ENCODE data around the gene LRRC40.

Gene LRRC40

DNA sequence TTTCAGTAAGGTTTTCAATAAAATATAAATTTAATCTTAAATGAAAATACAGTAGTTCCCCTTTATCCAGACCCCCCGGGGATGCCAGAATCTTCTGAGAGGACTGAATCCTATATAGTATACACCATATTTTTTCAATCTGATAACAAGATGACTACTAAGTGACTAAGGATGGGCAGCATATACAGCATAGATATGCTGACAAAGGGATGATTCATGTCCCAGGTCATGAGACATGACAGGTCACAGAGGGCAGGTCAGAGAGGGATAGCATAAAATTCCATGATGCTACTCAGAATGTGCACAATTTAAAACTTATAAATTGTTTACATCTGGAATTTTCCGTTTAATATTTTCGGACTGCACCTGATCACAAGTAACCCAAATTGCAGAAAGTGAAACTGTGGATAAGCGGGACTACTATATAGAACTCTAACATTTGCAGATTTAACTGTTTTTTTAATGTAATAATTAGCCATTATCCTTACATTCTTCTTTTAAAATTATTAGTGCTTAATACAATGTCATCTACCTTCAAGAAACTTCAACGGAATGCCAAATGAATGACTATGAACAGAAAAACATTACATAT lies 48.8 kb downstream of the LRRC40 start:
- H3K4me3 ChIP-seq (ENCODE audit: low read depth, low read length) = no peak overlapping the region
- DNase-seq (ENCODE audit: low read depth) = no peak
- TF ChIP-seq, protein P1, sequence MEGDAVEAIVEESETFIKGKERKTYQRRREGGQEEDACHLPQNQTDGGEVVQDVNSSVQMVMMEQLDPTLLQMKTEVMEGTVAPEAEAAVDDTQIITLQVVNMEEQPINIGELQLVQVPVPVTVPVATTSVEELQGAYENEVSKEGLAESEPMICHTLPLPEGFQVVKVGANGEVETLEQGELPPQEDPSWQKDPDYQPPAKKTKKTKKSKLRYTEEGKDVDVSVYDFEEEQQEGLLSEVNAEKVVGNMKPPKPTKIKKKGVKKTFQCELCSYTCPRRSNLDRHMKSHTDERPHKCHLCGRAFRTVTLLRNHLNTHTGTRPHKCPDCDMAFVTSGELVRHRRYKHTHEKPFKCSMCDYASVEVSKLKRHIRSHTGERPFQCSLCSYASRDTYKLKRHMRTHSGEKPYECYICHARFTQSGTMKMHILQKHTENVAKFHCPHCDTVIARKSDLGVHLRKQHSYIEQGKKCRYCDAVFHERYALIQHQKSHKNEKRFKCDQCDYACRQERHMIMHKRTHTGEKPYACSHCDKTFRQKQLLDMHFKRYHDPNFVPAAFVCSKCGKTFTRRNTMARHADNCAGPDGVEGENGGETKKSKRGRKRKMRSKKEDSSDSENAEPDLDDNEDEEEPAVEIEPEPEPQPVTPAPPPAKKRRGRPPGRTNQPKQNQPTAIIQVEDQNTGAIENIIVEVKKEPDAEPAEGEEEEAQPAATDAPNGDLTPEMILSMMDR (IDR thresholded peaks at IDR 0.05; ENCODE audit: insufficient read depth, low read depth, low read length, missing control alignments) = no peak

DNA sequence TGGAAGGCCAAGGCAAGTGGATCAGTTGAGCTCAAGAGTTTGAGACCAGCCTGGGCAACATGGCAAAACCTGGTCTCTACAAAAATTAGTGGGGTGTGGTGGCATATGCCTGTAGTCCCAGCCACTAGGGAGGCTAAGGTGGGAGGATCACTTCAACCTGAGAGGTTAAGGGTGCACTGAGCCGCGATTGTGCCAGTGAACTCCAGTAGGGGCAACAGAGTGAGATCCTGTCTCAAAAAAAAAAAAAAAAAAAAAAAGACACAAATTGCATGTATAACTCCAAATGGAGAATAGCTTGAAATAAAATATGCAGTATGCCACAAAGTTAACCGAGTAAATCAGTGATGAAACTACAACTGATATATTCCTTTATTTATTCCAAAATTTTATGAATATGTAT lies 51.6 kb downstream of the LRRC40 start:
- TF ChIP-seq, protein P1 (IDR thresholded peaks at IDR 0.05; ENCODE audit: insufficient read depth, low read depth, low read length, missing control alignments) = no peak
- DNase-seq (ENCODE audit: low read depth) = no peak
- H3K4me3 ChIP-seq (ENCODE audit: low read depth, low read length) = no peak overlapping the region

- DNase-seq (ENCODE audit: low read depth) = no peak
- H3K4me3 ChIP-seq (ENCODE audit: low read depth, low read length) = no peak overlapping the region
- TF ChIP-seq, protein P1 (IDR thresholded peaks at IDR 0.05; ENCODE audit: insufficient read depth, low read depth, low read length, missing control alignments) = no peak
Measured at GRCh38 chr1:70150444-70150843, 54.9 kb downstream of the LRRC40 start.

GRCh38 chr1:70146488-70146887 lies 58.9 kb downstream of the LRRC40 start:
- TF ChIP-seq, protein P1 (IDR thresholded peaks at IDR 0.05; ENCODE audit: insufficient read depth, low read depth, low read length, missing control alignments) = no peak
- H3K4me3 ChIP-seq (ENCODE audit: low read depth, low read length) = no peak overlapping the region
- no peak for DNase-seq (ENCODE audit: low read depth)

GRCh38 chr1:70143048-70143659 lies 62.2 kb downstream of the LRRC40 start:
- DNase-seq (ENCODE audit: low read depth) = no peak
- TF ChIP-seq, protein P1 (IDR thresholded peaks at IDR 0.05; ENCODE audit: insufficient read depth, low read depth, low read length, missing control alignments) = no peak
- H3K4me3 ChIP-seq (ENCODE audit: low read depth, low read length) = no peak overlapping the region

- TF ChIP-seq, protein P1 (IDR thresholded peaks at IDR 0.05; ENCODE audit: insufficient read depth, low read depth, low read length, missing control alignments) = no peak
- no peak for DNase-seq (ENCODE audit: low read depth)
- H3K4me3 ChIP-seq (ENCODE audit: low read depth, low read length) = no peak overlapping the region
Measured at GRCh38 chr1:70142075-70142474, 63.3 kb downstream of the LRRC40 start.

- H3K4me3 ChIP-seq (ENCODE audit: low read depth, low read length) = no peak overlapping the region
- TF ChIP-seq, protein P1 (IDR thresholded peaks at IDR 0.05; ENCODE audit: insufficient read depth, low read depth, low read length, missing control alignments) = no peak
- DNase-seq (ENCODE audit: low read depth) = no peak
Measured at GRCh38 chr1:70140894-70141293, 64.5 kb downstream of the LRRC40 start.
